ENCODE measurements around the gene RHPN2. TPM values are rescaled to one million over a fixed set of nuclear protein-coding genes. Genes with fewer than 3 reads are reported as not detected.

The RHPN2 gene
- total RNA-seq, 2 donors from 2014 or later: 11.2 to 54.4 TPM

- no peaks in the 10 kb centered on the region for H3K27me3 ChIP-seq
- no peak for TF ChIP-seq CTCF (IDR thresholded peaks at IDR 0.05)
- TF ChIP-seq POLR2A (IDR thresholded peaks at IDR 0.05): no peak
- peak overlapping the region in 1 of 2 donors; percentile 83 for H3K4me3 ChIP-seq
- WGBS, 2 donors: 11% methylated on average over 4 to 7 of the region's 7 CpGs
- H3K4me1 ChIP-seq: peaks cover 15% of the 10 kb centered on the region
- H3K27ac ChIP-seq: peak overlapping the region in 2 of 4 donors; percentile 80 to 84
- intact Hi-C loops (cut with DNase I): no loop called here
- DNase-seq (peak; percentile 37 to 46 (median 42)), ATAC-seq (no peak)
- no peaks in the 10 kb centered on the region for H3K36me3 ChIP-seq (replicated peaks in 1 of 2; ENCODE audit: insufficient read depth in 1 of 2, low read depth in 2 of 2)
- no peaks in the 10 kb centered on the region for H3K9me3 ChIP-seq
Observed at GRCh38 chr19:33063356-33063752, 1.3 kb downstream of the RHPN2 start.

GRCh38 chr19:33062902-33063301 is 1.8 kb downstream of the RHPN2 start:
- WGBS, 2 donors: 49 to 66% methylated on average over 5 of the region's 5 CpGs
- DNase-seq: no peak
- TF ChIP-seq POLR2A (IDR thresholded peaks at IDR 0.05): no peak
- no peak for TF ChIP-seq CTCF (IDR thresholded peaks at IDR 0.05)
- ATAC-seq: no peak
- no peak overlapping the region for H3K4me3 ChIP-seq
- intact Hi-C loops (cut with DNase I): no loop called here
- H3K36me3 ChIP-seq (replicated peaks in 1 of 2; ENCODE audit: insufficient read depth in 1 of 2, low read depth in 2 of 2): no peaks in the 10 kb centered on the region
- H3K27me3 ChIP-seq: no peaks in the 10 kb centered on the region
- H3K27ac ChIP-seq: peak overlapping the region in 2 of 4 donors; percentile 80 to 84
- peaks cover 15% of the 10 kb centered on the region for H3K4me1 ChIP-seq
- H3K9me3 ChIP-seq: no peaks in the 10 kb centered on the region

DNA sequence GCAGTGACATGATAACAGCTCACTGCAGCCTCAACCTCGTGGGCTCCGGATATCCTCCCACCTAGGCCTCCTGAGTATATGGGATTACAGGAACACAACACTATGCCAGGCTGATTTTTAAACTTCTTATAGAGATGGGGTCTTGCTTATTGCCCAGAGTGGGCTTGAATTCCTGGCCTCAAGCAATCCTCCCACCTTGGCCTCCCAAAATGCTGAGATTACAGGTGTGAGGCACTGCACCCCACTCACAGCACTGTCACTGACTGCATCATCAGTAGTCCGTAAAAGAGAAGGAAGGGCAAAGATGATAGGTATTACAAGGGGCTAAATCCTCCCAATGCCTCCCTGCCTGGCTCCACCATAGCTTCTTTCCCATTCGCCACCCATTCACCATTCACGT is 4.1 kb downstream of the RHPN2 start:
- intact Hi-C loops (cut with DNase I): no loop called here

GRCh38 chr19:33055718-33056117 is 9.0 kb downstream of the RHPN2 start:
- peaks cover 47% of the 10 kb centered on the region for H3K4me1 ChIP-seq
- WGBS, 2 donors: 38 to 45% methylated on average over 2 of the region's 2 CpGs
- no peak for ATAC-seq

More for the DNA sequence above, 4.1 kb downstream of the RHPN2 start:
- H3K27me3 ChIP-seq: no peaks in the 10 kb centered on the region
- H3K27ac ChIP-seq: peak overlapping the region in 1 of 4 donors; percentile 9
- no peaks in the 10 kb centered on the region for H3K9me3 ChIP-seq
- H3K36me3 ChIP-seq (replicated peaks in 1 of 2; ENCODE audit: insufficient read depth in 1 of 2, low read depth in 2 of 2): no peaks in the 10 kb centered on the region
- ATAC-seq: no peak
- DNase-seq: no peak
- peaks cover 23% of the 10 kb centered on the region for H3K4me1 ChIP-seq
- 78 to 86% methylated on average over 5 of the region's 5 CpGs for WGBS, 2 donors
- TF ChIP-seq CTCF (IDR thresholded peaks at IDR 0.05) (no peak), POLR2A (IDR thresholded peaks at IDR 0.05) (no peak)
- no peak overlapping the region for H3K4me3 ChIP-seq

More at GRCh38 chr19:33055718-33056117, 9.0 kb downstream of the RHPN2 start:
- Histone ChIP-seq H3K36me3 (replicated peaks in 1 of 2; ENCODE audit: insufficient read depth in 1 of 2, low read depth in 2 of 2) (no peaks in the 10 kb centered on the region), H3K4me3 (no peak overlapping the region), H3K27me3 (no peaks in the 10 kb centered on the region), H3K9me3 (no peaks in the 10 kb centered on the region), H3K27ac (peak overlapping the region in 3 of 4 donors; percentile 64 to 87 (median 70))
- intact Hi-C loops (cut with DNase I): no loop called here
- TF ChIP-seq POLR2A (IDR thresholded peaks at IDR 0.05) (no peak), CTCF (IDR thresholded peaks at IDR 0.05) (no peak)
- no peak for DNase-seq
